SK-N-SH (cell line): ENCODE results near the gene HSPA14. TPM values are rescaled to one million over a fixed set of nuclear protein-coding genes. Genes with fewer than 3 reads are reported as not detected.

Experiments used
- CTCF ChIA-PET: fragments of 300-600, 350-600 bp; formaldehyde crosslinking; extraction: SDS; loops from one replicate; lab custom pipeline; 2021; lab: Yijun Ruan, JAX
- POLR2A ChIA-PET: fragments of 350-600 bp; sonication (Branson Sonifier 250); formaldehyde crosslinking; extraction: SDS; loops from one replicate; lab custom pipeline; 2020; ENCODE audit warnings: antibody characterized with exemption, inconsistent platforms; lab: Yijun Ruan, JAX
- DNase-seq: peaks from one replicate; pipeline ENCODE4 v3.0.0; 2012
- H2AFZ ChIP-seq: fragments of 200-600 bp; sonication (generic); 2 replicates; pipeline ENCODE4 v1.8.1; 2016; ENCODE audit warnings: antibody characterized with exemption, mild to moderate bottlenecking, low read depth
- H3F3A ChIP-seq: fragments of 200-600 bp; sonication (generic); replicated peaks from 2 replicates; pipeline ENCODE3; 2016; ENCODE audit warnings: antibody characterized with exemption, mild to moderate bottlenecking; ENCODE audit not compliant: insufficient read depth
- H3K27ac ChIP-seq, 2 experiments: fragments of 200-500 bp in 1 of 2; fragments of 200-600 bp in 1 of 2; sonication (Bioruptor generic) in 1 of 2; sonication (generic), shearing (Covaris generic) in 1 of 2; 2 replicates each; pipeline versions ENCODE4 v1.5.1 to v1.6.1; 2014 to 2016; ENCODE audit warnings: low read depth in 2 of 2, inconsistent platforms in 1 of 2, low read length in 1 of 2, mild to moderate bottlenecking in 1 of 2, mixed read lengths in 1 of 2
- H3K27me3 ChIP-seq: fragments of 200-600 bp; sonication (generic), shearing (Covaris generic); 2 replicates; pipeline ENCODE4 v1.6.1; 2016; ENCODE audit warnings: mixed run types; ENCODE audit not compliant: insufficient read depth
- H3K36me3 ChIP-seq, 2 experiments: fragments of 200-500 bp in 1 of 2; fragments of 200-600 bp in 1 of 2; sonication (Bioruptor generic) in 1 of 2; sonication (generic) in 1 of 2; replicated peaks in 1 of 2; 2 replicates each; pipeline versions ENCODE3 to v1.5.1; 2014 to 2016; ENCODE audit warnings: low read length in 1 of 2, mild to moderate bottlenecking in 1 of 2; ENCODE audit not compliant: insufficient read depth in 2 of 2, control insufficient read depth in 1 of 2
- H3K4me1 ChIP-seq, 2 experiments: fragments of 200-500 bp in 1 of 2; fragments of 200-600 bp in 1 of 2; sonication (Bioruptor generic) in 1 of 2; sonication (generic), shearing (Covaris generic) in 1 of 2; 2 replicates each; pipeline versions ENCODE4 v1.5.1 to v1.6.1; 2014 to 2016; ENCODE audit warnings: low read depth in 1 of 2, low read length in 1 of 2, mixed run types in 1 of 2; ENCODE audit not compliant: insufficient read depth in 2 of 2, control insufficient read depth in 1 of 2
- H3K4me2 ChIP-seq: fragments of 200-600 bp; sonication (generic), shearing (Covaris generic); 2 replicates; pipeline ENCODE4 v1.6.1; 2017; ENCODE audit warnings: mixed run types
- H3K4me3 ChIP-seq, 2 experiments: fragments of 200-500 bp in 1 of 2; fragments of 200-600 bp in 1 of 2; sonication (Bioruptor generic) in 1 of 2; sonication (generic), shearing (Covaris generic) in 1 of 2; 2 replicates each; pipeline versions ENCODE4 v1.5.1 to v1.8.1; 2014 to 2016; ENCODE audit warnings: low read depth in 2 of 2, inconsistent platforms in 1 of 2, low read length in 1 of 2, mild to moderate bottlenecking in 1 of 2, mixed read lengths in 1 of 2, moderate library complexity in 1 of 2
- H3K79me2 ChIP-seq: fragments of 200-600 bp; sonication (generic); 2 replicates; pipeline ENCODE4 v1.8.1; 2017; ENCODE audit warnings: mild to moderate bottlenecking; ENCODE audit not compliant: insufficient read depth
- H3K9ac ChIP-seq: fragments of 200-600 bp; sonication (generic); 2 replicates; pipeline ENCODE4 v1.6.1; 2017; ENCODE audit warnings: mixed run types
- H3K9me2 ChIP-seq: fragments of 200-600 bp; sonication (generic); 2 replicates; pipeline ENCODE4 v1.6.1; 2017; ENCODE audit warnings: mixed run types
- H3K9me3 ChIP-seq: fragments of 200-600 bp; sonication (generic); 2 replicates; pipeline ENCODE4 v1.6.1; 2017; ENCODE audit warnings: mixed run types, mild to moderate bottlenecking, moderate library complexity
- H4K20me1 ChIP-seq: fragments of 200-600 bp; sonication (generic); 2 replicates; pipeline ENCODE4 v1.6.1; 2017; ENCODE audit warnings: mild to moderate bottlenecking, mixed run types; ENCODE audit not compliant: insufficient read depth
- CTCF ChIP-seq: fragments of 200-600 bp; sonication (generic); IDR thresholded peaks from 2 replicates; pipeline ENCODE4 v1.6.1; 2017; ENCODE audit warnings: antibody characterized with exemption, mild to moderate bottlenecking, moderate library complexity
- ELF1 ChIP-seq: IDR thresholded peaks from 2 replicates; pipeline ENCODE4 v1.4.0; 2012
- MAX ChIP-seq: IDR thresholded peaks from 2 replicates; pipeline ENCODE4 v1.4.0; 2012; ENCODE audit warnings: low read depth
- ZBTB33 ChIP-seq: IDR thresholded peaks from 2 replicates; pipeline ENCODE4 v1.4.0; 2012; ENCODE audit warnings: low read depth, borderline replicate concordance
- WGBS: methylation state at CpG from one replicate; pipeline ENCODE4 v1.1.6; 2017; ENCODE audit warnings: low lambda C conversion rate; 5-methylcytosine and 5-hydroxymethylcytosine counted together
- polyA plus RNA-seq, 3 experiments: library from polyadenylated mRNA; depleted of rRNA; stranded (reverse); fragments of >200 nt; gene quantifications; 2 replicates each; pipeline ENCODE4 v1.2.3, GENCODE V29; 2012

The HSPA14 gene
- polyA plus RNA-seq, 1 of the 3 experiments (the other 2 are of a cell fraction) = 8.8 TPM

GRCh38 chr10:14836208-14836607 is 1.9 kb upstream of the HSPA14 start:
- Histone ChIP-seq H3K4me1 (peaks cover 0 to 7% of the 10 kb centered on the region in 2 experiments; a peak in 1 of 4 replicates), H3F3A (no peaks in the 10 kb centered on the region), H3K4me3 (no peak overlapping the region), H3K27me3 (no peaks in the 10 kb centered on the region), H4K20me1 (no peaks in the 10 kb centered on the region), H3K27ac (no peak overlapping the region), H2AFZ (no peak overlapping the region), H3K4me2 (no peak overlapping the region), H3K79me2 (peaks cover 31% of the 10 kb centered on the region), H3K36me3 (peaks cover 11 to 12% of the 10 kb centered on the region in 2 experiments), H3K9me3 (no peaks in the 10 kb centered on the region), H3K9me2 (no peaks in the 10 kb centered on the region), H3K9ac (no peak overlapping the region)
- ChIA-PET POLR2A (no interaction called here), CTCF (interaction anchor here (1.4 to 1.6 kb wide), 4 partner anchors 68 to 337 kb away, joined by 3 to 9 read pairs (median 6); no protein-coding TSS in a partner anchor)
- TF ChIP-seq ZBTB33 = no peak
- no peak for TF ChIP-seq ELF1
- WGBS = 96% methylated on average over 2 of the region's 2 CpGs
- DNase-seq = no peak

GRCh38 chr10:14837003-14837756 is 926 bp upstream of the HSPA14 start:
- peaks cover 39% of the 10 kb centered on the region for H3K79me2 ChIP-seq
- DNase-seq = no peak

More at GRCh38 chr10:14837003-14837756, 926 bp upstream of the HSPA14 start:
- CTCF ChIA-PET = interaction anchor here (0.8 to 2.9 kb wide), 7 partner anchors 10 to 340 kb away, joined by 3 to 17 read pairs (median 5); no protein-coding TSS in a partner anchor
- H3K4me1 ChIP-seq = peaks cover 0 to 7% of the 10 kb centered on the region in 2 experiments; a peak in 1 of 4 replicates
- 25% methylated on average over 14 of the region's 14 CpGs for WGBS
- no peaks in the 10 kb centered on the region for H3K9me2 ChIP-seq
- POLR2A ChIA-PET = interaction anchor here (0.6 to 3.1 kb wide), 10 partner anchors 12 to 1981 kb away, joined by 3 to 36 read pairs (median 4); partner anchors contain the start of genes DCLRE1C, MEIG1, RSU1 and SUV39H2
- peak overlapping the region; percentile 70 for H3K9ac ChIP-seq
- no peaks in the 10 kb centered on the region for H3K9me3 ChIP-seq
- H3K4me3 ChIP-seq = peak overlapping the region; percentile 76 to 99
- peak; percentile 53; the same call in 1 of the 2 replicates for TF ChIP-seq MAX
- TF ChIP-seq CTCF = no peak
- TF ChIP-seq, all 33 proteins: peak for 1
- no peaks in the 10 kb centered on the region for H3K27me3 ChIP-seq
- H3K27ac ChIP-seq = peak overlapping the region; percentile 63 to 93
- peak overlapping the region; percentile 85 for H3K4me2 ChIP-seq
- no peaks in the 10 kb centered on the region for H4K20me1 ChIP-seq
- no peaks in the 10 kb centered on the region for H3F3A ChIP-seq
- H3K36me3 ChIP-seq = peaks cover 21 to 22% of the 10 kb centered on the region in 2 experiments
- peak overlapping the region; percentile 90 for H2AFZ ChIP-seq
